Heart left ventricle (tissue), 13 donors: ENCODE results near the gene PQBP1.

Experiments
- CTCF ChIP-seq, 12 donors: fragments of 200-600 bp; sonication (generic) in 4 of 12; IDR thresholded peaks; one replicate each; pipeline versions ENCODE4 v1.5.0 to v1.8.0; 2018 to 2022; ENCODE audit warnings: antibody characterized with exemption in 12 of 12, mild to moderate bottlenecking in 5 of 12
- POLR2A ChIP-seq, 2 donors: fragments of 450-650 bp; IDR thresholded peaks; one replicate each; pipeline ENCODE4 v1.6.1; 2017; ENCODE audit warnings: antibody characterized with exemption in 2 of 2, mild to moderate bottlenecking in 2 of 2, moderate library complexity in 2 of 2
- donor health status: ischemic (EF 13 %, LVEDD 7.1; RV severe dilation, severe dysfunction).
- donor health status: DM: no; HTN: yes; CAD: no.
- donor health status: DM: no; HTN: no; CAD: no.
- donor health status: ischemic (EF 25% LVEDD 6.9; RV normal size, moderate dysfunction).
- donor health status: ischemic (EF 25% LVEDD 5.7; RV mildly dilated, moderate dysfunction).
- donor health status: ischemic (EF 35%, LVEDD 5.7; RV mildly dilated, moderate dysfunction).
- donor health status: nonischemic (EF 11% LVEDD 7.7; RV severe dilation, severe dysfunction).
- donor health status: DM: yes; HTN: yes; CAD: no.
- donor health status: PGD.
- donor health status: ischemic (EF 29% LVEDD 5.4; RV normal size, mild dysfunction).
- donor health status: nonischemic (EF 23%, LVEDD 6.1; RV moderate dilation, normal function).

GRCh38 chrX:48891402-48892288 lies 6.1 kb upstream of the PQBP1 start:
- peak; percentile 26 to 70 (median 49) for TF ChIP-seq CTCF (IDR thresholded peaks at IDR 0.05)
- peak in 1 of 2 donors; percentile 40 for TF ChIP-seq POLR2A (IDR thresholded peaks at IDR 0.05)
